Measurements from ENCODE around the gene MYRF.

DNA sequence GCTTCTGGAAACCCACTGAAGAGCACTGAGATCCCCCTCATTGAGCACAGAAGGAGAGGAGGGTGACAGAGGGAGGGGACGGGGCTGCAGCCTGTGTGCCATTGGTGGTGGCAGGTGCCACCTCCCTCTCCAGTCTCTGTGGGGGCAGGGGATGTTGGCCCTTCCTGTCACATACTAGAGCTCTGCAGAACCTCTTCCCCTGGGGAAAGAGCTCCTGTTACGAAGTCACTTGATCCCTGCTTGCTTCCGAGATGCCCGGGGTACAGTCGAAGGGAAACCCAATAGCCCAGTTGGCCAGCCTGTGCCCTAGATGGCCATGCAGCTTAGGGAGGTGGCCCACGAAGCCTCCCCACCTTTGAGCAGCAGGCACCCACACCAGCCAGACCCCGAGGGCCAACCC, 42.9 kb upstream of the MYRF start:
- TF ChIP-seq POLR2A (IDR thresholded peaks at IDR 0.05; ENCODE audit: low read depth, low read length) = no peak
- TF ChIP-seq, protein P1, sequence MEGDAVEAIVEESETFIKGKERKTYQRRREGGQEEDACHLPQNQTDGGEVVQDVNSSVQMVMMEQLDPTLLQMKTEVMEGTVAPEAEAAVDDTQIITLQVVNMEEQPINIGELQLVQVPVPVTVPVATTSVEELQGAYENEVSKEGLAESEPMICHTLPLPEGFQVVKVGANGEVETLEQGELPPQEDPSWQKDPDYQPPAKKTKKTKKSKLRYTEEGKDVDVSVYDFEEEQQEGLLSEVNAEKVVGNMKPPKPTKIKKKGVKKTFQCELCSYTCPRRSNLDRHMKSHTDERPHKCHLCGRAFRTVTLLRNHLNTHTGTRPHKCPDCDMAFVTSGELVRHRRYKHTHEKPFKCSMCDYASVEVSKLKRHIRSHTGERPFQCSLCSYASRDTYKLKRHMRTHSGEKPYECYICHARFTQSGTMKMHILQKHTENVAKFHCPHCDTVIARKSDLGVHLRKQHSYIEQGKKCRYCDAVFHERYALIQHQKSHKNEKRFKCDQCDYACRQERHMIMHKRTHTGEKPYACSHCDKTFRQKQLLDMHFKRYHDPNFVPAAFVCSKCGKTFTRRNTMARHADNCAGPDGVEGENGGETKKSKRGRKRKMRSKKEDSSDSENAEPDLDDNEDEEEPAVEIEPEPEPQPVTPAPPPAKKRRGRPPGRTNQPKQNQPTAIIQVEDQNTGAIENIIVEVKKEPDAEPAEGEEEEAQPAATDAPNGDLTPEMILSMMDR (IDR thresholded peaks at IDR 0.05; ENCODE audit: extremely low read depth in 1 of 2, insufficient read depth in 1 of 2, low read depth in 1 of 2, low read length in 2 of 2) = no peak
- no peak for TF ChIP-seq JUN (IDR thresholded peaks at IDR 0.05; ENCODE audit: borderline replicate concordance, insufficient read depth, insufficient read length, low read depth)
- no peak for TF ChIP-seq EZH2 (IDR thresholded peaks at IDR 0.05; ENCODE audit: borderline replicate concordance, low read depth, low read length, severe bottlenecking)
- no peak for TF ChIP-seq FOS (IDR thresholded peaks at IDR 0.05; ENCODE audit: borderline replicate concordance, insufficient read depth, low read length)
